ENCODE data around the gene SPOCK1.

Gene SPOCK1

DNA sequence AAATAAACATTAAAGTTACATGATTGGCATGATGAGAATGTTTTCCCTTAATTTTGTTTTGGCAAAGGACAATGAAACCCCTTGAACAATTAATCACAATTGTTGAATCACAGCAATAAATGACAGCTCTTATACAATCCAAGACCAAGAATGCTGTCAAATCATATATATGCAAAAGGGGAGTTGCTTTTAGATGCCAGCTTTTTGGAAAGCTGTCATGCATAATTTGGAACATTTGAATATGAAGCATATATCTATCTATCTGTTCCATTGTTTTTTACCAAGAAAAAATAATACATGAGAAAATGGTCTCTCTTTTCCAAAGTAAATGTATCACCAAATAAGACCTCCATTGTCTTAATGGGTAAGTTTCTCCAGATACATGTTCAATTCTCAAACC lies 44.5 kb downstream of the SPOCK1 start:
- H3K27me3 ChIP-seq (ENCODE audit: insufficient read depth, poor library complexity, severe bottlenecking), result no peaks in the 10 kb centered on the region
- DNase-seq (ENCODE audit: low read depth in 1 of 2, low spot score in 1 of 2), result no peak
- no peak for TF ChIP-seq GABPA (IDR thresholded peaks at IDR 0.05; ENCODE audit: low read depth)
- no peak for TF ChIP-seq SPI1 (IDR thresholded peaks at IDR 0.05; ENCODE audit: borderline replicate concordance, low read depth)
- TF ChIP-seq, protein P1, sequence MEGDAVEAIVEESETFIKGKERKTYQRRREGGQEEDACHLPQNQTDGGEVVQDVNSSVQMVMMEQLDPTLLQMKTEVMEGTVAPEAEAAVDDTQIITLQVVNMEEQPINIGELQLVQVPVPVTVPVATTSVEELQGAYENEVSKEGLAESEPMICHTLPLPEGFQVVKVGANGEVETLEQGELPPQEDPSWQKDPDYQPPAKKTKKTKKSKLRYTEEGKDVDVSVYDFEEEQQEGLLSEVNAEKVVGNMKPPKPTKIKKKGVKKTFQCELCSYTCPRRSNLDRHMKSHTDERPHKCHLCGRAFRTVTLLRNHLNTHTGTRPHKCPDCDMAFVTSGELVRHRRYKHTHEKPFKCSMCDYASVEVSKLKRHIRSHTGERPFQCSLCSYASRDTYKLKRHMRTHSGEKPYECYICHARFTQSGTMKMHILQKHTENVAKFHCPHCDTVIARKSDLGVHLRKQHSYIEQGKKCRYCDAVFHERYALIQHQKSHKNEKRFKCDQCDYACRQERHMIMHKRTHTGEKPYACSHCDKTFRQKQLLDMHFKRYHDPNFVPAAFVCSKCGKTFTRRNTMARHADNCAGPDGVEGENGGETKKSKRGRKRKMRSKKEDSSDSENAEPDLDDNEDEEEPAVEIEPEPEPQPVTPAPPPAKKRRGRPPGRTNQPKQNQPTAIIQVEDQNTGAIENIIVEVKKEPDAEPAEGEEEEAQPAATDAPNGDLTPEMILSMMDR (IDR thresholded peaks at IDR 0.05; ENCODE audit: insufficient read depth, low read length), result no peak
- TF ChIP-seq, protein P2, sequence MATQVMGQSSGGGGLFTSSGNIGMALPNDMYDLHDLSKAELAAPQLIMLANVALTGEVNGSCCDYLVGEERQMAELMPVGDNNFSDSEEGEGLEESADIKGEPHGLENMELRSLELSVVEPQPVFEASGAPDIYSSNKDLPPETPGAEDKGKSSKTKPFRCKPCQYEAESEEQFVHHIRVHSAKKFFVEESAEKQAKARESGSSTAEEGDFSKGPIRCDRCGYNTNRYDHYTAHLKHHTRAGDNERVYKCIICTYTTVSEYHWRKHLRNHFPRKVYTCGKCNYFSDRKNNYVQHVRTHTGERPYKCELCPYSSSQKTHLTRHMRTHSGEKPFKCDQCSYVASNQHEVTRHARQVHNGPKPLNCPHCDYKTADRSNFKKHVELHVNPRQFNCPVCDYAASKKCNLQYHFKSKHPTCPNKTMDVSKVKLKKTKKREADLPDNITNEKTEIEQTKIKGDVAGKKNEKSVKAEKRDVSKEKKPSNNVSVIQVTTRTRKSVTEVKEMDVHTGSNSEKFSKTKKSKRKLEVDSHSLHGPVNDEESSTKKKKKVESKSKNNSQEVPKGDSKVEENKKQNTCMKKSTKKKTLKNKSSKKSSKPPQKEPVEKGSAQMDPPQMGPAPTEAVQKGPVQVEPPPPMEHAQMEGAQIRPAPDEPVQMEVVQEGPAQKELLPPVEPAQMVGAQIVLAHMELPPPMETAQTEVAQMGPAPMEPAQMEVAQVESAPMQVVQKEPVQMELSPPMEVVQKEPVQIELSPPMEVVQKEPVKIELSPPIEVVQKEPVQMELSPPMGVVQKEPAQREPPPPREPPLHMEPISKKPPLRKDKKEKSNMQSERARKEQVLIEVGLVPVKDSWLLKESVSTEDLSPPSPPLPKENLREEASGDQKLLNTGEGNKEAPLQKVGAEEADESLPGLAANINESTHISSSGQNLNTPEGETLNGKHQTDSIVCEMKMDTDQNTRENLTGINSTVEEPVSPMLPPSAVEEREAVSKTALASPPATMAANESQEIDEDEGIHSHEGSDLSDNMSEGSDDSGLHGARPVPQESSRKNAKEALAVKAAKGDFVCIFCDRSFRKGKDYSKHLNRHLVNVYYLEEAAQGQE (IDR thresholded peaks at IDR 0.05; ENCODE audit: insufficient replicate concordance, low read depth), result no peak
- TF ChIP-seq POLR2AphosphoS5 (IDR thresholded peaks at IDR 0.05; ENCODE audit: low read depth), result no peak
- no peak overlapping the region for H3K4me3 ChIP-seq (replicated peaks; ENCODE audit: insufficient read depth, low read length)
- H3K27ac ChIP-seq (replicated peaks), result no peak overlapping the region

DNA sequence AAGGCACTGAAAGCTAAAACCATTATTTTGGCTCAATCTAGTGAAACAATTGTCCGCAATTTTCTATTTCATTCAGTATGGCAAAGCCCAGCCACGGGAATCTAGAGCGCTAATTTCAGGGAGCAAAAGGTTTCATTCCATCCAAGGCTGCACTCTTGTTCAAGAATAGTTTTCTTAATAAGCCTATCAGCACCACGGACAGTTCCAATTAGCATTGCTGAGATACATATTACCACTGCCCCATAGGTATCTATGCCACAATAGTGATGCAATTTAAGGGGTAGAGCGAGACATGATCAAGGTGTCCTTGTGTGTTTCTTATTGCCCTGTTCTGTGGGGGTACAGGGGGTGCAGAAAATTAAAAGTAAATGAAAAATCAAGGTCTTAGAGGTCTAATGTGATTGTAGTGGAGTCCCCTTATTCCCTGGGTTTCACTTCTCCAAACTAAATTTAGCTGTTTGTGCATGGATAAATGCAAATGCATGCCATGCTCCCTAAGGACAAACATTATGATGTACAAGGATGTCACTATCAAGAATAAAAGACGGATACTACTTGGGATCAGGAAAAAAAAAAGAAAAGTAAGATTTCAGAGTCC lies 45.5 kb downstream of the SPOCK1 start:
- no peak for TF ChIP-seq POLR2AphosphoS5 (IDR thresholded peaks at IDR 0.05; ENCODE audit: low read depth)
- no peak for TF ChIP-seq SPI1 (IDR thresholded peaks at IDR 0.05; ENCODE audit: borderline replicate concordance, low read depth)
- TF ChIP-seq, protein P1 (IDR thresholded peaks at IDR 0.05; ENCODE audit: insufficient read depth, low read length), result no peak
- TF ChIP-seq, protein P2 (IDR thresholded peaks at IDR 0.05; ENCODE audit: insufficient replicate concordance, low read depth), result peak; percentile 92
- TF ChIP-seq GABPA (IDR thresholded peaks at IDR 0.05; ENCODE audit: low read depth), result no peak
- H3K27me3 ChIP-seq (ENCODE audit: insufficient read depth, poor library complexity, severe bottlenecking), result no peaks in the 10 kb centered on the region
- no peak overlapping the region for H3K4me3 ChIP-seq (replicated peaks; ENCODE audit: insufficient read depth, low read length)
- DNase-seq (ENCODE audit: low read depth in 1 of 2, low spot score in 1 of 2), result no peak
- H3K27ac ChIP-seq (replicated peaks), result no peak overlapping the region

DNA sequence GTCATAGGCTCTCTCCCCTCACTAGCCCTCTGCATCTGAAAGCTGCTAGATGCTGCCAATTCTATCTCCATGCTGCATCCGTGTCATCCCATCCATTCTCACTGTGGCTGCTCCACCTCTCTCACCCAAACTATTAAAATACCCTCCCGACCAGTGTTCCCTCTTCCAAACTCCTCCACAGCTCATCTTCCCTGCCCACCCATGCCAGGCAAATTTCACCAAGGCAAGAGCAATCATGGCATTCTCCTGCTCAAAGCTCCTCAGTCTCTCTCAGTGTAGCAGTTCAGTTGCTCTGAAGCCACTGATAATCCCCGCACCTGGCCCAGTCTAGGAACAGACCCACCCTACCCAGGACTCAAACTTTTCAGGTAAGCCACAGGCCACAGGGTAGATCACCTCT lies 48.4 kb downstream of the SPOCK1 start:
- H3K27me3 ChIP-seq (ENCODE audit: insufficient read depth, poor library complexity, severe bottlenecking), result no peaks in the 10 kb centered on the region
- TF ChIP-seq GABPA (IDR thresholded peaks at IDR 0.05; ENCODE audit: low read depth), result no peak
- TF ChIP-seq, protein P1 (IDR thresholded peaks at IDR 0.05; ENCODE audit: insufficient read depth, low read length), result no peak
- no peak for TF ChIP-seq SPI1 (IDR thresholded peaks at IDR 0.05; ENCODE audit: borderline replicate concordance, low read depth)
- TF ChIP-seq, protein P2 (IDR thresholded peaks at IDR 0.05; ENCODE audit: insufficient replicate concordance, low read depth), result no peak
- TF ChIP-seq POLR2AphosphoS5 (IDR thresholded peaks at IDR 0.05; ENCODE audit: low read depth), result no peak
- H3K27ac ChIP-seq (replicated peaks), result no peak overlapping the region
- no peak overlapping the region for H3K4me3 ChIP-seq (replicated peaks; ENCODE audit: insufficient read depth, low read length)
- DNase-seq (ENCODE audit: low read depth in 1 of 2, low spot score in 1 of 2), result no peak

Measured in HL-60 (cell line).